HG02938 (cell line): ENCODE results near the gene HSD17B2.
"Not testable (repeated sequence)": the region's sequence is repeated elsewhere in the genome, so short reads cannot be mapped to it uniquely, and the experiment has no call there.

Experiments used
- ATAC-seq: cut with Tn5 transposase; IDR thresholded peaks from one replicate; pipeline ENCODE4 v1.9.1; 2021; ENCODE audit warnings: mild to moderate bottlenecking, moderate library complexity; ENCODE audit not compliant: unreplicated experiment

The HSD17B2 gene

DNA sequence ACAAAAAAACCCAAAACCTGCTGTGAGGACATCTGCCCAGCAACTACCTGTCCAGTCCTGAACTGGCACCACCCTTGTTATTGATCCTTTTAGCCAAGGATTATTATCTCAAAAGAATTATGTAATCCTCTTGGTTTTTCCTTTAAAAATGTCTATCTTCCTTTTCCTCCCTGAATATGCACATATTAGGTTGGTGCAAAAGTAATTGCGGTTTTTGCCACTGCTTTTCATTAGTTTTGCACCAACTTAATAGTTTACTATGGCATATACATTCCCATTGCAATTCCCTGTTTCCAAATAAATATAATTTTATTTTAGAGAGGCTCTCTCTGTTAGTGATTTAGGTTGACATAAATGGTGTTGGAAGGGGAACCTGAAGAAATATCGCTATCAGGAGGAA is 83.7 kb downstream of the HSD17B2 start:
- ATAC-seq = no peak

DNA sequence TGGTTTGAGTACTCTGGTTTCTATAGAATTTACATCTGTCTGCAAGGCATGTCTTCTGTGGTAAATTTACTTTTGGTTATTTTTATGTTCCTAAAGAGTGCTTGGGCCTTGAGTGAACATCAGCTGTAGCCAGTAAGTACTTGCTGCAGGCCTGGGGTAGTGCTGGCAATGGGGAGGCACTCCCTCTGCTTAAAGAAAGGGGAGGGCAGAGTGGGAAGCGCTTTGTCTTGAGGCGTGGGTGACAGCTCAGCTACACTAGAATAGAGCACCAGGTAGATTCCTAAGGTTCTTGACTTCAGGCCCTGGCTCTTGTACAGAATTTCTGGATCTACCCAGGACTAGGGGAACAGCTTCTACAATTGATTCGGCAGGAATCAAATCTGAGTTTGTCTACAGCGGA is 84.4 kb downstream of the HSD17B2 start:
- ATAC-seq = no peak

DNA sequence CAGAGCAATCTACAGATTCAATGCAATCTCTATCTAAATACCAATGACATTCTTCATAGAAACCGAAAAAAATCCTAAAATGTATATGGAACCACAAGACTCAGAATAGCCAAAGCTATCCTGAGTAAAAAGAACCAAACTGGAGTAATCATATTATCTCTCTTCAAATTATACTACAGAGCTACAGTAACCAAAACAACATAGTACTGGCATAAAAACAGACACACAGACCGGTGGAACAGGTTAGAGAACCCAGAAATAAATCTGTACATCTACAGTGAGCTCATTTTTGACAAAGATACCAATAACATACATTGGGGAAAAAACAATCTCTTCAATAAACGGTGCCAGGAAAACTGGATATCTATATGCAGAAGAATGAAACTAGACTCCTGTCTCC is 89.6 kb downstream of the HSD17B2 start:
- ATAC-seq = no peak

DNA sequence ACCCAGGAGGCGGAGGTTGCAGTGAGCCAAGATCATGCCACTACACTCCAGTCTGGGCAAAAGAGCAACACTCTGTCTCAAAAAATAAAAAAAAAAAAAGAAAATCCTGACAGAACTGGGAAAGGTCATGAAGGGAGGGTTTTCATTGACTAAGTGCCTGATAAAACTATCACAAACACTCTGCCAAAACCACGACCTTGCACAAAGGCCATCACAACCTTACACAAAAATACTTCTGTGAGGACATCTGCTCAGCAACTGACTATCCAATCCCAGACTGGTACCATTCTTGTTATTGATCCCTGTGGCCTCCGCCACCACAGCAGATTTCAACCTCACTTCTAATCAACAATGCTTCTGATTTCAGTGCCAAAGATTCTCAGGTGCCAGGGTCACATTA is 94.8 kb downstream of the HSD17B2 start:
- ATAC-seq = no peak

DNA sequence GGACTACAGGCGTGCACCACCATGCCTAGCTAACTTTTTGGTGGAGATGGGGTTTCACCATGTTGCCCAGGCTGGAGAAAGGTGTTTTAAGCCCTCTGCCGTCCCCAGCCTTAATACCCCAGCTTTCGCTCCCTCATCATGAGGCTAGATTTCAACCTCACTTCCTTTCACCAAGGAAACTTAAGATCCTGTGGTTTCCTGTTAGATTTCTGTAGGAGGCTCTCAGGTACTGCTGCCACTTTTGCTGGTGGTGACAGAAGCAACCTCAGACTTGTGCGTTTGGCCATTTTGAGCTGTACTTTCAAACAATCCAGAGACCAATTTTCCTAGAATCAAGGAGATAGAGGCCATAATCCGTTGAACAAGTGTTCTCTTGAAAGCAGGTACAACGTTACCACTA is 98.7 kb downstream of the HSD17B2 start:
- ATAC-seq = no peak

DNA sequence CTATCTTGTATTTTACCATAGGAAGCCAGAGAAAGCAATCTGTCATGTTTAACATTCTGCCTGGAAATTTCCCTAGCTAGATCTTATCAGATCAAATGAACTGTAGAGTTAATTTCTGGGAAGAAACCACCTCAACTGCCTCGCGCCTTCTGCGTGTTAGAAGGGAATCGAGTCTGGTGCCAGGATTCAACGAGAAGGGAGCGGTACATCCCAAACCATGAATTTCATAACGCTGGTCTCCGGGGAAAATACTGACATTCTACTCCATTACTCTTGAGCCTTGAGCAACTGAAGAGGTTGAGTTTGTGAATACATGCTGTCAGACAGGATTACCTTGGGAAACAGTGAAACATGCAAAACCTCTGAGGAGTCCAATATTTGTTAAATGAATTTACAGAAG is 99.8 kb downstream of the HSD17B2 start:
- no peak for ATAC-seq

DNA sequence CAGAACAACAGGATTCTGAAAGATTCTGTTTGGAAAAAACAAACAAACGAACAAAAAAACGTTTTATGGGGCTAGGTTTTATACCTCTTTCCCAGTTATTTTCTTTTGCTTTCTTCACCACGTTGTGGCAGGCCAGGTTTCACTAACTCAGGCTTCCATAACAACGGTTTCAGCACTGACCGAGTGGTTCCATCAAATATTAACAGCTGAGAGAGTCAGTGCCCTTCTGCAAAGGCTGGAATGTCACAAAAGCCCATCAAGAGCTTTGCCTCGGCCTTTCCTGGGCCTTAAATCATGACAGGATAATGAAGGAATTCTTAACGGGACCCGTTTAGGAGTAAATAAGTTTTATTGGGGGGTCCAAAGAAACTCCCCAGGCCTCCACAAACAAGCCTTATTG is 100.8 kb downstream of the HSD17B2 start:
- no peak for ATAC-seq

DNA sequence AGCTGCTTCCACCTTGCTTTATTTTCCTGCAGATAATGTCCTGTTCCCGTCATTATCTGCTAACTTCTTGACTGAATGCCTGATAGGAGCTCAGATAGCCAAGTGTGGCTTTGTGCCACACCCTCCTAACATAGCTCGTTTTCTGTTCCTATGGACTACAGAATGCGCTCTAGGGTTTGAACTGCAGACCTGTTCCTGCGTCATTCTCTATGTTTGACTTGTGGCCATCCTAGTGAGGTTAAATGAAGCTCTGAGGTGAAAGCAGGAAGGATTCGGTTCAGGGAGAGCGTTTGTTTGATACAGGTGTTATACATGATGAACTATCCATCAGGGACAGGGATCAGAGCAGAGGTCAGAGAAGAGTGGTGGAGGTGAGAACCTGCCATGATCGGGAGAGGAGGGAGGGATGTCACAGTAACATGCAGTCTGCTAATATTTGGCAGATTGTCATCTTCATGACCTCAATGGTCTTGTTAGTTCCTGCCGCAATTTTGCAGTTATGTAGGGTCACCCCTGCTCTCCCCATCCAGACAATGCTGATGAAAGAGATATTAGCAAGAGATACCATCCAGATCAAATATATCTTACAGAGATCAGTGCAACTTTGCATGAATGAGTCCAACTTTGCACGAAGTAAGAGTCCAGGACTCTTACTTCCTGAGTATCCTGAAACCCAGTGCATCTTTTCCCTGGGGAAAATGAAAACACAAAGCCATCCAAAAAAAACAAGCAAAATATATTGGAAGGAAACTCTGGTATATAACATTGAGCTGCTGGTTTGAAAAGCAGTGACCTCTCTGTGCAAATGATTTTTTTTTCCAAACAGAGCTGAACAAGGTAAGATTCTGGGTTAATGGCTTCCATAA is 102.1 kb downstream of the HSD17B2 start:
- no peak for ATAC-seq

DNA sequence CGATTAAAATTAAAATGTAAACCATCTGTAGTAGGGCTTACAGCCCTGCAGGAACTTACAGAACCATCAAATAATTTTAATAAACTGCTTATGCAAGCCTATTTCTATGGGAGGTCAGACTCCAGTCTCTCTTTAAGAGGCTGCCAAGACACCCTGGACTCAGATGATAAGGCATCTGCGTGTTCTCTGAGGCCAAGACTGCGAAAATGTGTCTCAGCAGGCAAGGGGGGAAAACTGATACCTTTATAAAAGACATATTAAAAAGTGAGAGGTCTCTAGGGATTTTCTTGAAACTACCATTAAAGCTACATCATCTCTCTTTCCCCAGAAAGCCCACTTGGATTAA is 102.7 kb downstream of the HSD17B2 start:
- no peak for ATAC-seq

DNA sequence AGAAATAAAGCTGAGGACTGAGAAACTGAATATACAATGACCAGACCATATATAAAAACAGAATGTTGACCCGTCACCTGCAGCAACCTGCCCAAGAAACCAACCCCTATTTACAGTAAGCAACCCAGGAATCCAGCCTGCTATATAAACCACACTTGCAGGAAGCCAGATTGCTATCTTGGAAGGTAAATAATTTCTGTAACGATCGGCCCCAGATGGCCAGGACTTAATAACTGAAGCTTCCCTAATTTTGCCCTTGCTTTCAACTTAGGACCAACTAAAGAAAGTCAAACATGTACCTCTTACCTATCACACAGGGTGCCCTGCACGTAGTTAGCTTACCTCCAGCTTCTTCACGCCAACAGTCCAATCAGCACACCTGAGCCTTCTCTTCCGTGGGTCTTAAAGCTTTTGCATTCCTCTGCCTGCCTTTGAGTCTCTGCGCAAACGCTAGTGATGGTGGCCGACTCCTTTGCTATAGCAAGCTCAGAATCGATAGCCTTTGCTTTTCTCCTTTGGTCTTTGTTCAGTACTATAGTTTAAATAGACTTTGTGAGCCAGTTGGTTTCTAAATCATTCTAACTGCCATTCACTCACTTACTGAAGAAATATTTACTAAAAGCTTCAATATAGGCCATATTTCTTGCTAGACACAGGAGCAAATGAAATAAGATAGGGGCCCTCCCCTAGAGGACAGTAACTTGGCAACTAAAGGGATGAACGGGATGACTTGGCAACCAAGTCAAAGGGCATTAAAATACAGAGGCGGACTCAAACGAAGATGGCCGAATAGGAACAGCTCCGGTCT is 103.6 kb downstream of the HSD17B2 start:
- no peak for ATAC-seq

DNA sequence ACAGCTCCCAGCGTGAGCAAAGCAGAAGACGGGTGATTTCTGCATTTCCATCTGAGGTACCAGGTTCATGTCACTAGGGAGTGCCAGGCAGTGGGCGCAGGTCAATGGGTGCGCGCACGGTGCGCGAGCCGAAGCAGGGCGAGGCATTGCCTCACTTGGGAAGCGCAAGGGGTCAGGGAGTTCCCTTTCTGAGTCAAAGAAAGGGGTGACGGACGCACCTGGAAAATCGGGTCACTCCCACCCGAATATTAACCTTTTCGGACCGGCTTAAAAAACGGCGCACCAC is 104.2 kb downstream of the HSD17B2 start:
- ATAC-seq = not testable (repeated sequence)

DNA sequence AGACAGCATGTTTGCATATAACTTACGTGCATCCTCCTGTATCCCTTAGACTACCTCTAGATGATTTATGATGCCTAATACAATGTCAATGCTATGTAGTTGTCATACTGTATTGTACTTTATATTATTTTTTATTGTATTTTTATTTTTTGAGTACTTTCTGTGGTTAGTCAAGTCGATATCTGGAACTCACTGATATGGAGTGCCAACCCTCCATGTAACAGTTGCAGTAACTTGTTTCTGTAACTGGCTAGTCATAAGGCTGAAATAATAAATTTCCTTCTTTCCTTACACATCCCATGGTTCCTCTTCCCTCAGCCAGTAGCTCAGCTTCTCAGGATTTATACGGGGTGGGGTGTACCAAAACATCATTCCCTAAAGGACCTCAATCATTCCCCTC is 111.5 kb downstream of the HSD17B2 start:
- no peak for ATAC-seq

DNA sequence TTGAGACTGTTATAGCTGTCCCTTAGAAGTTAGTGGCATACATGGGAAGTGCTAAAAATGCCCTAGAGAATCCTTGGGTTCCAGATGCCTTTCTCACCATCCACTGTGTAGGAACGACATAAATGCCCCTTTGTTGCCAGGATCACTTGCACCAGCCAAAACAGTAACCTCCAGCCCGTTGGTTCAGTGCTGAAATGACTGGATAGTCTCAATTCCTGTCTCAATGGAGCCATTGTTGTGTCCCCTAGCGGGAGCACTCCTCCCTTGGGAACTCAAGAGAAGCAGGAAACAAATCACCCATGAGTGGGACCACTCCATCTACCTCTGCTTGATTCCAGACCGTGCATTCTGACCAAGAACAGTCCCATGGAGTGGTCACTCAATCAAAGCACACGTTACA is 111.9 kb downstream of the HSD17B2 start:
- no peak for ATAC-seq

DNA sequence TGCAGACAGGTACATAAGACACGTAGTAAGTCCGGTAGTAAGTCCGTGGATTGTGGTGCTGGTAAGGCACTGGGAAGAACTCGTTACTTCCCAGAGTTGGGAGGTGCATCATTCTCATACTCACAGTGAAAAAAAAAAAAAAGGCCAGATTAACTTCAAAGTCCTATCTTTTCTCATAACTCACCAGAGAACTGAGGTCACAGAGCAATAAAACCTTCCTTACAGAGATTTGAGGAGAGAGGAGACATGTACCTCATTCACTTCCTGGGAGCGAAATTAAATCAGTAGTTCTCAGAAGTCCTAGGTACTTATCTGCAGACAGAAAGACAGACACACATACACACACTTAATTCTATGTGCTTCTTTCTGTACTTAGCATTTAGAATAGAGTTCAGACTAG is 112.5 kb downstream of the HSD17B2 start:
- ATAC-seq = no peak
